A172 (cell line): Measurements from ENCODE around the gene RUVBL1. TPM values are rescaled to one million over a fixed set of nuclear protein-coding genes. Genes with fewer than 3 reads are reported as not detected.

Experiments
- DNase-seq: peaks from one replicate; pipeline ENCODE4 v3.0.0-alpha.2; 2015; ENCODE audit warnings: low spot score
- total RNA-seq: library from RNA; depleted of rRNA; stranded (reverse); fragments of >200 nt; shearing (Covaris generic); gene quantifications from 2 replicates; pipeline ENCODE4 v1.2.3, GENCODE V29; 2014

RUVBL1 gene
- total RNA-seq, 1 experiment from 2014 or later, result 205 TPM

GRCh38 chr3:128068156-128068620 lies 55.4 kb downstream of the RUVBL1 start:
- peak; percentile 36 for DNase-seq

GRCh38 chr3:128067489-128067888 lies 56.1 kb downstream of the RUVBL1 start:
- no peak for DNase-seq

- no peak for DNase-seq
Observed at GRCh38 chr3:128066676-128067075, 56.9 kb downstream of the RUVBL1 start.

- DNase-seq, result no peak
Observed at GRCh38 chr3:128066114-128066513, 57.5 kb downstream of the RUVBL1 start.

- no peak for DNase-seq
Observed at GRCh38 chr3:128064962-128065361, 58.6 kb downstream of the RUVBL1 start.

GRCh38 chr3:128063865-128064264 lies 59.7 kb downstream of the RUVBL1 start:
- no peak for DNase-seq

- no peak for DNase-seq
Observed at GRCh38 chr3:128062033-128062745, 61.4 kb downstream of the RUVBL1 start.

GRCh38 chr3:128060473-128061381 lies 62.9 kb downstream of the RUVBL1 start:
- DNase-seq, result peak; percentile 54

GRCh38 chr3:128056258-128056657 lies 67.4 kb downstream of the RUVBL1 start:
- no peak for DNase-seq

GRCh38 chr3:128054367-128054766 lies 69.2 kb downstream of the RUVBL1 start:
- peak; percentile 40 for DNase-seq

GRCh38 chr3:128053614-128054013 lies 70.0 kb downstream of the RUVBL1 start:
- no peak for DNase-seq

GRCh38 chr3:128052595-128053351 lies 70.8 kb downstream of the RUVBL1 start:
- DNase-seq, result no peak

GRCh38 chr3:128051837-128052594 lies 71.6 kb downstream of the RUVBL1 start, which contains the start of gene SEC61A1:
SEC61A1 (plus strand) TSS chr3:128052437; CDS start chr3:128052553, 116 bp downstream.
- DNase-seq, result peak; percentile 84

- DNase-seq, result peak; percentile 22
Observed at GRCh38 chr3:128051459-128051836, 72.2 kb downstream of the RUVBL1 start.

GRCh38 chr3:128050597-128050996 lies 73.0 kb downstream of the RUVBL1 start:
- no peak for DNase-seq

GRCh38 chr3:128041344-128041743 lies 82.3 kb downstream of the RUVBL1 start:
- DNase-seq, result no peak

GRCh38 chr3:128040660-128041059 lies 83.0 kb downstream of the RUVBL1 start:
- DNase-seq, result no peak

GRCh38 chr3:128040041-128040440 lies 83.6 kb downstream of the RUVBL1 start:
- DNase-seq, result no peak

- no peak for DNase-seq
Observed at GRCh38 chr3:128036119-128036518, 87.5 kb downstream of the RUVBL1 start.

- no peak for DNase-seq
Observed at GRCh38 chr3:128033102-128033501, 90.5 kb downstream of the RUVBL1 start.
